Endothelial cell (in vitro differentiated cells): ENCODE data around the gene MYO1D. TPM values are rescaled to one million over a fixed set of nuclear protein-coding genes. Genes with fewer than 3 reads are reported as not detected.

ENCODE experiments used
- DNase-seq: peaks from one replicate; pipeline ENCODE4 v3.0.0; 2021; ENCODE audit warnings: low spot score
- H3K27ac Mint-ChIP-seq: one replicate; pipeline ENCODE4 v1.8.0; 2021; ENCODE audit warnings: mixed read lengths, inconsistent platforms; ENCODE audit not compliant: unreplicated experiment
- H3K27me3 Mint-ChIP-seq: one replicate; pipeline ENCODE4 v1.8.0; 2021; ENCODE audit warnings: mild to moderate bottlenecking, moderate library complexity, mixed read lengths, inconsistent platforms; ENCODE audit not compliant: unreplicated experiment
- H3K36me3 Mint-ChIP-seq: one replicate; pipeline ENCODE4 v1.8.0; 2021; ENCODE audit warnings: mild to moderate bottlenecking, low read depth, mixed read lengths, inconsistent platforms; ENCODE audit not compliant: unreplicated experiment
- H3K4me1 Mint-ChIP-seq: one replicate; pipeline ENCODE4 v1.8.0; 2021; ENCODE audit warnings: mild to moderate bottlenecking, mixed read lengths, inconsistent platforms; ENCODE audit not compliant: unreplicated experiment
- H3K4me3 Mint-ChIP-seq: one replicate; pipeline ENCODE4 v1.8.0; 2021; ENCODE audit warnings: mild to moderate bottlenecking, mixed read lengths, inconsistent platforms; ENCODE audit not compliant: unreplicated experiment
- H3K9me3 Mint-ChIP-seq: one replicate; pipeline ENCODE4 v1.8.0; 2021; ENCODE audit warnings: mixed read lengths, inconsistent platforms; ENCODE audit not compliant: unreplicated experiment
- CTCF ChIP-seq: fragments of 200-600 bp; sonication (generic); IDR thresholded peaks from one replicate; pipeline ENCODE4 v1.5.0; 2021; ENCODE audit warnings: antibody characterized with exemption; ENCODE audit not compliant: unreplicated experiment
- total RNA-seq: library from RNA; stranded (reverse); fragmentation: NEBNext Ultra II Directional; extraction: Animal tissue kit (Norgen Biotek cat#: 25700); gene quantifications from one replicate; pipeline ENCODE4 v1.2.1, GENCODE V29; 2021; ENCODE audit not compliant: unreplicated experiment

Gene MYO1D
- total RNA-seq, 1 donor from 2014 or later = 26.4 TPM

GRCh38 chr17:32831627-32832243 is 45.2 kb downstream of the MYO1D start:
- Mint-ChIP-seq H3K9me3 (no peaks in the 10 kb centered on the region), H3K27ac (no peak overlapping the region), H3K27me3 (no peaks in the 10 kb centered on the region), H3K4me3 (no peak overlapping the region), H3K36me3 (no peaks in the 10 kb centered on the region), H3K4me1 (no peaks in the 10 kb centered on the region)
- TF ChIP-seq CTCF = no peak
- DNase-seq = no peak

GRCh38 chr17:32831223-32831622 is 45.7 kb downstream of the MYO1D start:
- H3K36me3 Mint-ChIP-seq = no peaks in the 10 kb centered on the region
- H3K4me1 Mint-ChIP-seq = no peaks in the 10 kb centered on the region
- H3K4me3 Mint-ChIP-seq = no peak overlapping the region
- H3K9me3 Mint-ChIP-seq = no peaks in the 10 kb centered on the region
- no peak for DNase-seq
- H3K27ac Mint-ChIP-seq = no peak overlapping the region
- no peaks in the 10 kb centered on the region for H3K27me3 Mint-ChIP-seq
- no peak for TF ChIP-seq CTCF

DNA sequence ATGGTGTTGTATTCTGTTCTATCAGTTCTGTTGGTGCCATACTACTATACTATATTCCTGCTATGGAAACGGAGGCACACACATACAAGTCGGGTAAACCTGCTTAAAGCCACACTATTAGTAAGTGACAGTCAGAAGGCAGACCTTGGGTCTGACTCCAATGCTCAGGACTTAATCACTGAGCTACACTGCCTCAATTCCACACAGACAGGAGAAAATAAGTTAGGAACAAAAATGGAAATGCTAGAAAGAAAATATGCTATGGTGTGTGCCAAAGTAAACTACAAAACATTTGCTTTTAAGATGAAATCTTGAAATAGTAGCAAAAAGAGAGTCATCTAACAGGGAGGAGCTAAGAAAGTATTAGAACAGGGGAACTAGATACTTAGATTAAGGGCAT is 48.1 kb downstream of the MYO1D start:
- H3K4me1 Mint-ChIP-seq = no peaks in the 10 kb centered on the region
- no peaks in the 10 kb centered on the region for H3K36me3 Mint-ChIP-seq

DNA sequence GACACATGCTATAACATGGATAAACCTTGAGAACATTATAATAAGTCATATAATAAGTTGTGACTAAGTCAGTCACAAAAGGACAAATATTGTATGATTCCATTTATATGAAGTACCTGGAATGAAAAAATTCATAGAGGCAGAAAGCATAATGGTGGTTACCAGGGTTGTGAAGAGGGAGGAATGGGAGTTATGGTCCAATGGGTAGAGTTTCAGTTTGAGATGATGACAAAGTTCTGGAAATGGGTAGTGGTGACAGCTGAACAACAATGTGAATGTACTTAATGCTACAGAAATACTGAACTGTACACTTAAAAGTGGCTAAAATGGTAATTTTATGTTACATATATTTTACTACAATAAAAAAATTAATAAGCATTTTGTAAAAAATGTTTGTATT is 49.7 kb downstream of the MYO1D start:
- Mint-ChIP-seq H3K4me1 (peaks cover 2% of the 10 kb centered on the region), H3K36me3 (no peaks in the 10 kb centered on the region), H3K4me3 (no peak overlapping the region), H3K27ac (no peak overlapping the region), H3K9me3 (no peaks in the 10 kb centered on the region), H3K27me3 (no peaks in the 10 kb centered on the region)
- no peak for TF ChIP-seq CTCF
- no peak for DNase-seq

More for the DNA sequence above, 48.1 kb downstream of the MYO1D start:
- H3K4me3 Mint-ChIP-seq = no peak overlapping the region
- TF ChIP-seq CTCF = no peak
- H3K27ac Mint-ChIP-seq = no peak overlapping the region
- no peak for DNase-seq
- H3K27me3 Mint-ChIP-seq = no peaks in the 10 kb centered on the region
- H3K9me3 Mint-ChIP-seq = no peaks in the 10 kb centered on the region

DNA sequence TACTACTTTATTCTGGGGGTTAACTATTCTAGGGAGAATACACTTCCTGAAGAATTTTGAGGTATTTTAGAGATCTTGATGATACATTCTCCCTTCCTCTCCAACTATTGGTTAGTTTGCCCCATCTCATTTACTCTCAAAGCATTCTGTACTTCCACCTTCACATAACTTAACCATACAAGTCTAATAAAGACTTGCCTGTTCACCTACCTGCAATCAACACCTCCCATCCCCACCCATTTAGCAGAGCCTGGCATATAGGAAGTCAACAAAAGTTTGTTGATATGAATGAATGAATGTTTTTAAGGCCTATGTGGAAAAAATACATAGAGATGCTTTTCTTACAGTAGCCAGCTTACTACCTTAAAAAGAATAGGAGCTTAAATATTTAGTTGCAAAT is 50.8 kb downstream of the MYO1D start:
- Mint-ChIP-seq H3K27me3 (no peaks in the 10 kb centered on the region), H3K27ac (no peak overlapping the region), H3K4me3 (no peak overlapping the region), H3K9me3 (no peaks in the 10 kb centered on the region), H3K36me3 (no peaks in the 10 kb centered on the region), H3K4me1 (peaks cover 5% of the 10 kb centered on the region)
- no peak for DNase-seq
- no peak for TF ChIP-seq CTCF
